Measurements from ENCODE around the gene EPDR1. TPM values are rescaled to one million over a fixed set of nuclear protein-coding genes. Genes with fewer than 3 reads are reported as not detected.

The EPDR1 gene
- total and polyA plus RNA-seq, 8 donors: 2.4 to 12.3 (median 7.3) TPM

GRCh38 chr7:37981664-37982063 is 61.2 kb downstream of the EPDR1 start:
- no peak overlapping the region for H3K27ac ChIP-seq
- no peaks in the 10 kb centered on the region for H3K27me3 ChIP-seq
- no peak for TF ChIP-seq CTCF (IDR thresholded peaks at IDR 0.05)
- H3K4me3 ChIP-seq: no peak overlapping the region
- H3K9me3 ChIP-seq: no peaks in the 10 kb centered on the region
- DNase-seq (no peak), FAIRE-seq (no peak), ATAC-seq (no peak)
- no peaks in the 10 kb centered on the region for H3K4me1 ChIP-seq
- no peaks in the 10 kb centered on the region for H3K36me3 ChIP-seq
- intact Hi-C loops (cut with DNase I): no loop called here

GRCh38 chr7:37982423-37982822 is 62.0 kb downstream of the EPDR1 start:
- no peak overlapping the region for H3K4me3 ChIP-seq
- no peaks in the 10 kb centered on the region for H3K9me3 ChIP-seq
- H3K27me3 ChIP-seq: no peaks in the 10 kb centered on the region
- DNase-seq (no peak), FAIRE-seq (no peak), ATAC-seq (no peak)
- H3K4me1 ChIP-seq: peaks cover under 1 to 5% (median 5%) of the 10 kb centered on the region in 3 donors
- intact Hi-C loops (cut with DNase I): no loop called here
- TF ChIP-seq CTCF (IDR thresholded peaks at IDR 0.05): no peak
- no peaks in the 10 kb centered on the region for H3K36me3 ChIP-seq
- H3K27ac ChIP-seq: no peak overlapping the region
- 68 to 73% methylated on average over 3 of the region's 3 CpGs for WGBS, 2 donors

GRCh38 chr7:37984750-37985390 is 64.4 kb downstream of the EPDR1 start:
- 90 to 95% methylated on average over 5 of the region's 5 CpGs for WGBS, 2 donors
- Histone ChIP-seq H3K4me1 (peaks cover 8 to 24% (median 9%) of the 10 kb centered on the region in 3 donors), H3K4me3 (no peak overlapping the region), H3K27me3 (no peaks in the 10 kb centered on the region), H3K9me3 (no peaks in the 10 kb centered on the region), H3K27ac (no peak overlapping the region), H3K36me3 (no peaks in the 10 kb centered on the region)
- ATAC-seq (no peak), DNase-seq (no peak), FAIRE-seq (no peak)
- no peak for TF ChIP-seq CTCF (IDR thresholded peaks at IDR 0.05)
- intact Hi-C loops (cut with DNase I): no loop called here

DNA sequence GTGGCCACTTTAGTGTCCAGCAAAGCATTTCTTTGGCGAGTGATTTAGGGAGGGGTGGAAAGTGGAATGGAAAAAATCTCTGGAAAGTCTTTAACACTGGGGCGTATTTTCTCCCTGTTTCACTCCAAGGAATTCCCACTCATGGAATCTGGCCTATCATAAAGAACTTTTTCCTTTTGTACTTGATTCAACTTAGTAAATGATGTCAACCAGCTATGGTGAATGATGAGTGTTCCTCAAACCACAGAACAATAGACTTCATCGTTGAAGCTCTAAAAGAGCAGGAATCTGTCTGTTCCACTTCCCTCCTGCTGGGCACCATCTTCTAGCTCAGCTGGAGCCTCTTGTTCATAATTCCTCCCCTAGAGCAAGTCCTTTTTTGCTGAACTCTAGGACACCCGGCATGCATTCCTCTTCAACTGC is 66.5 kb downstream of the EPDR1 start:
- no peak for ATAC-seq
- Histone ChIP-seq H3K27ac (no peak overlapping the region), H3K4me3 (no peak overlapping the region), H3K27me3 (no peaks in the 10 kb centered on the region), H3K9me3 (no peaks in the 10 kb centered on the region), H3K4me1 (peaks cover 12 to 24% (median 18%) of the 10 kb centered on the region in 3 donors), H3K36me3 (no peaks in the 10 kb centered on the region)
- 76 to 86% methylated on average over 4 of the region's 4 CpGs for WGBS, 2 donors
- TF ChIP-seq CTCF (IDR thresholded peaks at IDR 0.05): no peak
- FAIRE-seq: no peak
- no peak for DNase-seq
- intact Hi-C loops (cut with DNase I): no loop called here

DNA sequence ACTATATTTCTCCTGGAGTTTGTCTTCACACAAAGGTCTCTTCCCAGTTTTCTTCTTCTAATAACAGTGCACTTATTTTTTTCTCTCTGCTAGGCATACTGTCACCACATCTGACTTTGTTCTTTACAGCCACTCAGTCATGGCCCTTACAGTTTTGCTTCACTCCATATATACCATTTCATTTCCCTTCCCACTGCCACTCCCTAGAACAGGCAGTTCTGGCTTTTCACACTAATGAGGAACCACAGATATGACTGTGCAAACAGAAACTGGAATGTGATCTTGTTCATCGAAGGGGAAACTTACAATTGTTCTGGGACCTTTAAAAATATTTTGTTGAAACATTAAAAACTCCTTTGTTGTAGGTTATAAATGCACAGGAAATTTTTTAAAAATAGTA is 67.3 kb downstream of the EPDR1 start:
- ATAC-seq: peak; percentile 60 to 85 (median 78)
- no peak for TF ChIP-seq CTCF (IDR thresholded peaks at IDR 0.05)
- no peaks in the 10 kb centered on the region for H3K9me3 ChIP-seq
- FAIRE-seq: peak; percentile 86
- DNase-seq: no peak
- 4 to 10% methylated on average over 1 of the region's 1 CpG for WGBS, 2 donors
- H3K27ac ChIP-seq: peak overlapping the region in 2 of 4 donors; percentile 2 to 4
- intact Hi-C loops (cut with DNase I): no loop called here
- H3K36me3 ChIP-seq: no peaks in the 10 kb centered on the region
- H3K4me1 ChIP-seq: peaks cover 12 to 24% (median 18%) of the 10 kb centered on the region in 3 donors
- H3K27me3 ChIP-seq: no peaks in the 10 kb centered on the region
- H3K4me3 ChIP-seq: no peak overlapping the region
